HG03558 (cell line): ENCODE data around the gene KRTAP21-1.
"Not testable (repeated sequence)": the region's sequence is repeated elsewhere in the genome, so short reads cannot be mapped to it uniquely, and the experiment has no call there.

Experiments
- ATAC-seq: cut with Tn5 transposase; IDR thresholded peaks from one replicate; pipeline ENCODE4 v1.9.1; 2021; ENCODE audit warnings: moderate number of reproducible peaks; ENCODE audit not compliant: unreplicated experiment; ENCODE audit errors: extremely low read depth

KRTAP21-1 gene

DNA sequence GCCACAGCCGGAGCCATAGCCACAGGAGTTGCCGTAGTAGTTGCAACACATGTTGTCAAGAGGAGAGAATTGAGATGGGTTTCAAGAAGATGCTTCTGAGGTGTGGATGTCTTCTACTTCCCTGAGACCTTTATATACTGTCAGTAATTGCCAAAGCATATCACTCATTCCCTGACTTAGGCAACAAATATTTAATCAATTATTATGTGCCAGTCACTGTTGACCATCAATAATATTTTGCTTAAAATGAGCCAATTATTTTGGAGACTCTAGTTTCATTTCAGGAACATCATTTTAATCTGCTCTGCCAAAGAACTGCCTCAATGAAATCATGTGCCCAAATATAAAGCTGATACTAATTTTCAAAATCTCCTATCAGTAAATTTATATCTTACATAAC, at the start of gene KRTAP21-1:
Gene KRTAP21-1, minus strand, starts transcription at position 101 of the 400 bp plus-strand sequence. Its CDS starts 50 bp downstream, at position 51.
- not testable (repeated sequence) for ATAC-seq

DNA sequence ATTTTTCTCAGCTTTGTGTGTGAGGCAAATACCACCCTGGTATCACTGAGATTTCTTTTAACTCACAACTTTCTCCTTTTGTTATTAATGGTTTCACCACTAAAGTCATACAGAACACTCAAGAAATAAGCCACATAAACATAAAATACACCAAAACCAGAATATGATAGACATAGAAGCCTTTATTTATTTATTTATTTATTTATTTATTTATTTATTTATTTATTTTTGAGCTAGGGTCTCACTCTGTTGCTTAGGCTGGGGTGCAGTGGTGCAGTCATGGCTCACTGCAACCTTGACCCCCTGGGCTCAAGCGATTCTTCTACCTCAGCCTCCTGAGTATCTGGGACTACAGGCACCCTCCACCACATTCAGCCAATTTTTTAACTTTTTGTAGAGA, 45.4 kb upstream of the KRTAP21-1 start:
- no peak for ATAC-seq

DNA sequence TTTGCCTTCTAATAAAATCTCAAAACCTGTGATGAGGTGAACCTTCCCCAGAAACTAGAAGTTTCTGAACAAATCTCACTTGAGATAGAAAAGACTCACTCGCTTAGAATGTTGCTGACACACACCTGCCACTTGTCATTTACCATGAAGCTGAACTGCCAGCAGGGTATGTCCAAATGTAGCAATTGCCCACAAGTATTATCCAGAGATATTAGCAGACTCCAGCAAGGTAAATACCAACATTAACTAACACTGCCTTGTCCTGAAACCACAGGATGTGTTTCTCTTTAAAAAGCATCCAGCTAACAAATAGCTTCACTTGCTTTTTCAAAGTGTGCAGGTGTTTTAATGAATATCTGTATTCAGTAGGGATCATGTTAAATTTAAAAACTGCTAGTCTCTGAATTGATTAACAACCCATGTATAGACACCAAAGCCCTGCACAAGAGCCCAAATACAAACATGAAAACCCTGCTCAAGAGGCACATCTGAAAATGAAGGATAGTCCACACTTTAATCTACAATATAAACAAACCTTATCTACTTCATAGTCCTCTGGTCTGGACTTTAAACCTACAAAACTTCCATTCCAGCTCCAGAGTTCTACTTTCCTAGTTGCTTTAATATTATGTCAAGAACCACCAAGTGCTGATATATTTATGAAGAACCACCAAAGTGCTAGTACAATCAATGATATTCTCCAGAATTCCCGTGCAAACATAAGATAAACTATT, 38.5 kb upstream of the KRTAP21-1 start:
- no peak for ATAC-seq

DNA sequence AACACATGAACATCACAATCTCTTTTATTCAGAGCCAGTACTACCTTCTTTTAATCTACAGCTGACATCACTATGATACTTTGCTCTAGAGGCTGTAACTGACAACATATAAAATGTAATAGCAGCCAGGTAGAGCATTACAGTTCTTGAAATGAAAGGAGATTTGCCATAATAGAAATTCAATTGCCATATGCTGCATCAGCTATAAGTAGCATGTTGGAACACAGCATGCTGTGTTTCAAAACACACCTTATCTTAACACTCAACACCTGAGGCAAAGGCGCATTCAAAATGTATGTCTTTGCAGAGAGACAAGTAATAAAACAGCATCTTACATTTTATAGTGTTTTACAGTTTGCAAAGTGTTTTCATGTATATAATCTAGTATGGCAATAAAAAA, 24.0 kb upstream of the KRTAP21-1 start:
- no peak for ATAC-seq

DNA sequence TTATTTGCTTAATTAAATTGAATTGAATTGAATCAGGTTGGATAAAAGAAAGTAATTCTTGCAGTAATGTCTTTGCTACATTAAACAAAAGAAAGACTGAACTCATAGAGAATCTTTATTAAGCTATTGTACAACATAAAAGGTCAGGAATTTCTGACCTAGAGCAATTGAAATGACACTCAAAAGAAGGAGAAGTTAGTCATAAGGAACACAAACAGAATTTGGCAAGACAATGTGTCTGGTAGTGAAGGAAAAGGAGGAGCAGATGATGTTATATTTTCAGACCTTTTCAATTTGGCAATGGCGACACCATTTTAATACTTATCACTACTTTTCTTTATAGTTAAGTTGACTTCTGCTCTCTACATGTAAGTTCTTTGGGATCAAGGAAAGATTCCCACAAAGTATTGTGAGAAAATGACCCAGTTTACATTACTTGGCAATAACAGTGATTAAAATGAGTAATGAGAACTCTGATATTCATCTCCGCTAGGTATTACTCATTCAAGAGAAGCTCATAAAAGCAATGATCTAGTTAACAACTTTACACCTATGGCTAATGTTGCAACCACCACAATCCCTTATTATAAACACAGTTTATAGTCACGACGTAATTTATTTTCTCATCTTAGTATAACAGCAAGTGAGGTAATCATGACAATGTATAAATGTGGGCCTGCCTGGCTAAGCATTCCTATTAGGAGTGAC, 14.7 kb upstream of the KRTAP21-1 start:
- ATAC-seq, result no peak

DNA sequence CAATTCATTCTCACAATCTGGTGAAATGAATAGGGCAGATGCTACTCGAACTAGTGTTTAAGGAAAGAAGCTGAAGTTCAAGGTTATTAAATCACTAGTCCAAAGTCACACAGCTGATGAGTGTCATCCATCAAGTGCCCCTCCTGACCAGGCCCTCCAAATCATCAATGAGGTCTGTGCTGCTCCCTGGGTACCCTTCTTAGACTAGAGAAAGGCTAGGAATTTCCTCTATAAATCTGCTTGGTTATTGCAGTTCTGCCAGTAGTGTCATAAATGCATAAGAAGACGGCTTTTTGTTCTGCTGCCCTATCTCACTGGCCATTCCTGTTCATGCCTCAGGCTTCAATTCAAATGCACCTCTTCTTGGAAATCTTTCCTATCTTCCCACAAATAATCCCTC, 5.5 kb upstream of the KRTAP21-1 start:
- no peak for ATAC-seq

DNA sequence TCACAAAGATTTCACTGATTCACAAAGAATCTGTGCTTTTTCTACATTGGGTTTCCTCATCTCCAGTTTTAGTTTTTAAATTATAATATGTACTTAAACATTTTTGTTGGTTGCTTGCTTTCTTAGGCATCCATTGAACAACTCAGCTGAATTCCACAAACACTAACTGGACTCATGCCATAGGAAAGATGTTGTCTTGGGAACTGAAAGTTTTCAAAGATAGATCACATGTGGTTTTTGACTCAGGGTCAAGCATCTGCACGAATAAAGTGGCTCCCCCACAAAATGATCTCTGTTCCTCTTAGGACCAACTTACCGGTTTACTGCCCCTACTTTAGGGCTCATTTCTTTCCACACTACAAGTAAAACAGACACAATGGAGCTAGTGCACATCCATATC, 3.1 kb upstream of the KRTAP21-1 start:
- ATAC-seq, result no peak

DNA sequence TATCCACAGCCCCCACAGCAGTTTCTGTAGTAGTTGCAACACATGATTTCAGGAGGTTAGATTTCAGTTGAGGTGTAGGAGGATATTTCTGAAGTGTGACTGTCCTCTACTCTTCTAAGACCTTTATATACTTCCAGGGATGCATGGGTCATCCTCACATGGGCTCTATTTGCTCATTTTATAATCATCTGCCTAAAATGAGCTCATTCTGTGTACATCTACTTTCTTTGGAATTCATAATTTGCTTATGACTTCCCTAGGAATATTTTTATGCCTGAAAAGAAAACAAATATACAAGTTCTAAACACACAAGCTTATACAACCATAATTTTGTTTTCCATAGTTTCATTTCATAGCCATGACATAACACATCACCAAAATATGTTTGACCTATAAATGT, 8.1 kb downstream of the KRTAP21-1 start, which contains the start of gene KRTAP21-2:
Gene KRTAP21-2, minus strand, starts transcription at position 101 of the 400 bp plus-strand sequence. Its CDS starts 57 bp downstream, at position 44.
- ATAC-seq, result no peak

DNA sequence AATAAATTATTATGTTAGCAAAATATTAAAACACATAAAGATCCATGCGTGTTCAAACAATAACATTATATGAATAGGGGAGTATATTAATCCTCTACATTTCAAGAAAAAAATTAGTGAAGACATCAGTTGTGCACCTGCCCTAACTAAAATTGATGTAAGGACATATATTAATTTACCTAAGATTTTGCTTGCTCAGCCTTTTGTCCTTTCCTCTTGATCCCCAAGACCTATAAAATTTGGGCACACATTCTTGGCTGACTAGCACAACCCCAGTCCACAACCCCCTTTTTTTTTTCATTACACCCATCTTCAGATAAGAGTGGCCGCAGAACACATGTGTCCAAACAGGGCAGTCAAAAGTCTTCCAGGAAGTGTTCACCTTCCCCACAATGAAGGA, 14.8 kb downstream of the KRTAP21-1 start:
- ATAC-seq, result no peak

DNA sequence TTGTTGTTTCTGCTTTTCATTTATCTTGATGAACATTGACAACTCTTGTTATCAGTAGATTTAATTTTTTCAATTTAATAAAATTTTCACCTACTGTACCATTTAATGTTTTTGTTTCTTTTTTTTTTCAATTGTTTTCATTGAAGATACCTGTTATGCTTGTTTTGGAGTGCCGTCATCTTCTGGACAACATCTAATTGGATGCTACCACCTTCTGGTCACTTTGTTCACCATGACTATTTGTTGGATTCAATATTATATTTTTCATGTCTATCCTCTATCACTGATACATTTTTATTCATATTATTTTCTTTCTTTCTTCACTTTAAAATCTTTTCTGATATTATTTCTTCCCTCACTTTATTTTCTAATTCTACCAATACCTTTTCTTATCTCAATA, 22.2 kb downstream of the KRTAP21-1 start:
- ATAC-seq, result no peak

DNA sequence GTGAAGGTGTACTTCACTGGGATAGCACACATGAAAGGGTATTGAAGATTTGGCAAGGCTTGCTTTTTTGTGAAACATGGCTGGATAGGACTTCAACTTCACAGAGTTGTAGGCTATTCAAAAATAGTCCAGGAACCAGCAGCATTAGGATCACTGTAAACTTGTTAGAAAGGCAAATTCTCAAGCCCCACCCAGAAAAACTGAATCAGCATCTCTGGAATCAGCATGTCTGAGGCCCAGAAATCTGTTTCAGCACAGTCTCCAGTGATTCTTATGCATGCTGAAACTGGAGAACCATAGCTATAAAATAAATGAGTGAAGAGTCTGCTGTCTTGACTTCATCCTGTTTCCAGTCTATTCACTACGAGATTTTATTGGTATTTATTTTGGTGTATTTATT, 28.5 kb downstream of the KRTAP21-1 start:
- ATAC-seq, result no peak

DNA sequence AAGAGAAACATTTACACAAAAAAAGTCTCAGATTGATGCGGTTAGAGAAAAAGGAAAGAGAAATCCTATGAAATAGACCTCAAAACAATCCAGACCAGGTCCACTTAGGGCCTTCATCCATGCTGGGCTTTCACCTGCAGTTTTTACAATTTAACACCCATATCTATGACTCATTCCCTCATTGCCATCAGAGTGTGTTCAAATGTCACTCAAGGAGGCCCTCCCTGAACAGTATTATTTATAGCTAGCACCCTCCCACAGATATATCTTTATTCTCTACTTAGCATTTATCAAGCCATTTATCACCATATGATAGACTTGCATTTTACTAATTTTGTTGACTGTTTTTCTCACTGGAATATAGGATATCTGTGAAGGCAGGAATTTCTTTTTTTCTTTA, 35.8 kb downstream of the KRTAP21-1 start:
- ATAC-seq, result no peak

DNA sequence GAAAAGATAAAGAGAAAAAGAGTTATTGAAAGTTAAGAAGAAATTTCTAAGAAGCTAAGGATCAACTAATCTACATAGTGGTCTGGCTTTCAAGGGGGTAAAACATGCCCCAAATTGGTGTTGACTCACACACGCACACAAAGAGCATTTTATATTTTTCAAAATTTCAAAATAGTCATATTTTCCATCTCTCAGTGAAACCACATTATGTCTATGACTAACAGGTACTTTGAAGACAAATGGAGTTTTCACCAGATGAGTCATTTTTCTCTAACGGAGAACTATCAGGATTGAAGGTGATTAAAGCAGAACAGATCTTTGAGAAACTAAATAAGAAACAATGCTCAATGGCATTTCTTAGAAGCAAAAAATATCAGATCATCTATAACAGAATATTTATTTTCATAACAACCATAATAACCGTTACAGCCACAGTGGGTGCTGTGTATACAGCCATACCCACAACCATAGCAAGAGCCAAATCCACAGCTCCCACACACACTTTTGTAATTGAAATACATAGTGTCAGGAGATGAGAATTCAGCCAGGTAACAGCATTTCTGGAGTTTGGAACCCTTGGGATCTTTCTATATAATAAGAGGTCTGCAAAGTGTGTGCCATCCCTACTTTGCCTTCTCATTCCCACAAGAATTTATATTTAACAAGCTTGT, 36.9 kb downstream of the KRTAP21-1 start, which contains the start of gene KRTAP21-3:
Gene KRTAP21-3, minus strand, starts transcription at position 539 of the 671 bp plus-strand sequence. Its CDS starts 18 bp downstream, at position 521.
- ATAC-seq, result no peak

DNA sequence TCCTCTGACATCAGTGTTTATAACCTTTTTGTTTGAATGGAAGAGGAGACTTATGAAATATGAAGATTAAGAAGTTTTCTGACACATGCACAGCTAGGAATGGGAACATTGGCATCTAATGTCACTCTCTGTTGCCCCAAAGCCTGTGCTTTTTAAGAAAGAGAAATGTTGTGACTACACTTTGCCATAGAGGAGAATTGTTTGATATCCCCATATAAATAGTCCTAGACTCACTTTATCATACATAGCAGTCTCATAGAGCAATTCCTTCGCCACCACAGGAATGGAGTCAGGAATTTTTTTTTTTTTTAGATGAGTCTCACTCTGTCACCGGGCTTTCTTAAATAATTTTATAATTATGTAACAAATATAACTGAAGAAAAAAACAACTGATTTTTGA, 38.1 kb downstream of the KRTAP21-1 start:
- no peak for ATAC-seq

DNA sequence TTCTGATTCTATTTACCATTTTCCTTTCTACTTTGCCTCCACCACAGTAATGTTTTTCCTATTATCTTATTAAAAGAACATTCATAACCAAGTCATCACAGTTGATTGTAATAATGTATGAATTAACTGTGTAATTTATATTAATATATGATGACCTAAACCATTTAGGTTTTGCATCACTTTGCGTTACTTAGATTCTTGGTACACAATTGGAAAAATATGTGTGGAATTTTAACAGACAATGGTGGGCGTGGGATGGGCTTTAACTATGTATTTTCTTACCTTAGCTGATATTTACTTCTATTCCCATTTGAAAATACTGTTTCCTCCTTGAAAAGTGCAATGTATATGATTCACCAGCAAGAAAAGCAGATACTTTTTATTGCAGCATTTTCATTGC, 40.3 kb downstream of the KRTAP21-1 start:
- no peak for ATAC-seq

DNA sequence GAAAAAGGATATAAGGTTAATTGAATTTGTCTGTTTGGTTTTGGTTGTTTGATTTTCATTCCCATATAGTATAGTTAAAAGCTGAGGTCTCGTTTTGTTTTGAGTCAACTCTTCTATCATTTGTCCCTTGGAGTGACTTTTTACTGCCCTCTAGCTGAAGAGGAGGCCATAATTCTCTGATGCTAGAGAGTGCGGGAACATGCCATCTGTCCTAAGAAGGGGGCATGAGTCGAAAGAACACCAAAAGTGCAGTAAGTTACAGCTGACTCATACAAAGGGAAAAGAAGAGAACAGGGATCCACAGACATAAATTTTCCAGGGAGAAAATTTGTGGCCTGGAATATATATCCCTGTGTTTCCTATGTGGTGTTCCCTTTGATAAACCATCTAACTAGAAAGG, 40.8 kb downstream of the KRTAP21-1 start:
- ATAC-seq, result no peak

DNA sequence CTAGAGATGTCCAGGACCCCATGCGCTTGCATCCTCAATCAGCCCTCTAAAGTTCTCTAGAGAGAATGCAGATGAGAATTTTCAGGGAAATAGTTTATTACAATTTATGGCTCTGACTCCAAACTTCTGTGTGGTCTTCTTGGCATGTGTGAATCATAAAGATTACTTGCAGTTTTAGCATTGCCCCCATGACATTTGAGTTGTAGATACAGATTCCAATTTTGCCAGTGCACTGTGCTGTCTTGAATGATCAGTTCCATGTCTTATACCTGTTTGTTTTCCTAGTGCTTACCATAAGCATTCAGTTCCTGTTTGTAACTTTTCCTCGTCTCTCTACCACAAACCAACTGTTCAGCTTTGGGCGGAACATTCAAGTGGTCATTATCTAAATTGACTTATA, 41.5 kb downstream of the KRTAP21-1 start:
- no peak for ATAC-seq

DNA sequence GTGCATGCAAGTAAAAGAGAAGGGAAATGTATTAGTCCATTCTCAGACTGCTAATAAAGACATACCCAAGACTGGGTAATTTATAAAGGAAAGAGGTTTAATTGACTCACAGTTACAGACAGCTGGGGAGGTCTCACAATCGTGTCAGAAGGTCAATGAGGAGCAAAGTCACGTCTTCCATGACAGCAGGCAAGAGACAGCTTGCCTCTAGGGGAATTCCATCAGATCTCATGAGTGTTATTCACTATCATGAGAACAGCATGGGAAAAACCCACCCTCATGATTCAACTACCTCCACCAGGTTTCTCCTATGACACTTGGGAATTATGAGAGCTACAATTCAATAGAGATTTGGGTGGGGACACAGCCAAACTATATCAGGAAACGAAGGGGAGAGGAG, 44.7 kb downstream of the KRTAP21-1 start:
- ATAC-seq, result no peak

DNA sequence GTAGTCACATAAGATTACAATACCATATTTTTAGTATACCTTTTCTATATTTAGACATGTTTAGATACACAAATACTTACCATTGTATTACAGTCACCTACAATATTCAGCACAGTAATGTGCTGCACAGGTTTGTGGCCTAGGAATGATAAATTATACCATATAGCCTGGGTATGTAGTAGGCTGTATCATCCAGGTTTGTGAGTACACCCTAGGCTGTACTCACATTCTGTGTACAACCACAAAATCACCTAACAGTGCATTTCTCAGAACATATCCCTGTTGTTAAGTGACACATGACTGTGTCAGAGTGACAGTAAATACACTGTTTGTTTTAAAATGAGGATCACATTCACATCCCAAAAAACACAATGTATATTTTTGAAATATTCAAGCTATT, 47.8 kb downstream of the KRTAP21-1 start:
- no peak for ATAC-seq
